GM08714 (cell line): ENCODE data around the gene PCDHA1.
A peak's percentile ranks its signal among the peaks of the same experiment; 100 is the strongest.

ENCODE experiments used
- H3K4me3 ChIP-seq: fragments of 200-500 bp; sonication (Bioruptor generic); 2 replicates; pipeline ENCODE4 v1.5.1; 2014; ENCODE audit warnings: mild to moderate bottlenecking, low read length, inconsistent platforms
- ZNF274 ChIP-seq: IDR thresholded peaks from 2 replicates; pipeline ENCODE4 v1.6.1; 2012; ENCODE audit warnings: mild to moderate bottlenecking, low read depth, low read length

Gene PCDHA1

GRCh38 chr5:141040771-141041426 lies 255.0 kb downstream of the PCDHA1 start:
- TF ChIP-seq ZNF274: no peak
- peak overlapping the region; percentile 15; the same call in 1 of the 2 replicates for H3K4me3 ChIP-seq

- H3K4me3 ChIP-seq: no peak overlapping the region
- no peak for TF ChIP-seq ZNF274
These were observed 255.5 kb downstream of the PCDHA1 start for GRCh38 chr5:141041427-141041785.

GRCh38 chr5:141042555-141042954 lies 256.6 kb downstream of the PCDHA1 start:
- H3K4me3 ChIP-seq: no peak overlapping the region
- no peak for TF ChIP-seq ZNF274

GRCh38 chr5:141050622-141051520 lies 264.9 kb downstream of the PCDHA1 start, which contains the start of gene PCDHB1:
Gene PCDHB1 (plus strand): TSS chr5:141051374. CDS start chr5:141051471, 97 bp downstream.
- no peak for TF ChIP-seq ZNF274
- H3K4me3 ChIP-seq: no peak within 1 kb of the TSS

GRCh38 chr5:141051521-141051866 lies 265.6 kb downstream of the PCDHA1 start:
- H3K4me3 ChIP-seq: no peak overlapping the region
- TF ChIP-seq ZNF274: no peak
